ENCODE results near the gene B4GALT1. TPM values are rescaled to one million over a fixed set of nuclear protein-coding genes. Genes with fewer than 3 reads are reported as not detected.
A peak's percentile ranks its signal among the peaks of the same experiment; 100 is the strongest.
"Not testable (repeated sequence)": the region's sequence is repeated elsewhere in the genome, so short reads cannot be mapped to it uniquely, and the experiment has no call there.

Gene B4GALT1
- total RNA-seq, 4 donors from 2014 or later, result 45.1 to 68.7 (median 53.5) TPM

DNA sequence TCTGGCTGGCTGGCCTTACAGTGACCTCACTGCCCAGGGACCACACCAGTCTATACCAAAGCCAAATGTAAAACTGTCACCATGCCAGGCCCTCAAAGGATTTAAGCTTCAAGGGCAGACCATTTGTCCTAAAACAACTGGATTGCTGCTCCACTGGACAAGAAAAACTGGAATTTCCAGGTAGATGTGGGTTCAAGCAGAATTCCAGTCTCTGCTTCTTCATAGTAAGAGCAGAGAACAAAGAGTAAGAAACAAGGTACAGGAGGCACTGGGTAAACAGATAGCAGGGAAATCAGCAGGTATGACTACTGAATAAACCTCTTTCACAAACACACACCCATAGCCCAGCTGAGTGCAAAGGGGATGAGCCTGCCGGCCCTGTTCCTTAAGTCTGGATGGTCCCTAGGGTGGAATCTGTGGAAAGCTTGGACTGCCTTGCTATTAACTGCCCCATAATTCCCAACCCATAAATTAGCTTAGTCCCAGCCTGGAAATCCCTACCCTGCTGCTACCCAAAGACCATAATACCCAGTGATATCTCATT is 5.5 kb downstream of the B4GALT1 start:
- 31% methylated on average over 1 of the region's 1 CpG for WGBS
- TF ChIP-seq, protein P1, sequence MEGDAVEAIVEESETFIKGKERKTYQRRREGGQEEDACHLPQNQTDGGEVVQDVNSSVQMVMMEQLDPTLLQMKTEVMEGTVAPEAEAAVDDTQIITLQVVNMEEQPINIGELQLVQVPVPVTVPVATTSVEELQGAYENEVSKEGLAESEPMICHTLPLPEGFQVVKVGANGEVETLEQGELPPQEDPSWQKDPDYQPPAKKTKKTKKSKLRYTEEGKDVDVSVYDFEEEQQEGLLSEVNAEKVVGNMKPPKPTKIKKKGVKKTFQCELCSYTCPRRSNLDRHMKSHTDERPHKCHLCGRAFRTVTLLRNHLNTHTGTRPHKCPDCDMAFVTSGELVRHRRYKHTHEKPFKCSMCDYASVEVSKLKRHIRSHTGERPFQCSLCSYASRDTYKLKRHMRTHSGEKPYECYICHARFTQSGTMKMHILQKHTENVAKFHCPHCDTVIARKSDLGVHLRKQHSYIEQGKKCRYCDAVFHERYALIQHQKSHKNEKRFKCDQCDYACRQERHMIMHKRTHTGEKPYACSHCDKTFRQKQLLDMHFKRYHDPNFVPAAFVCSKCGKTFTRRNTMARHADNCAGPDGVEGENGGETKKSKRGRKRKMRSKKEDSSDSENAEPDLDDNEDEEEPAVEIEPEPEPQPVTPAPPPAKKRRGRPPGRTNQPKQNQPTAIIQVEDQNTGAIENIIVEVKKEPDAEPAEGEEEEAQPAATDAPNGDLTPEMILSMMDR (IDR thresholded peaks at IDR 0.05), result no peak
- TF ChIP-seq POLR2A (IDR thresholded peaks at IDR 0.05) (no peak), EP300 (IDR thresholded peaks at IDR 0.05) (no peak), POLR2AphosphoS5 (IDR thresholded peaks at IDR 0.05) (no peak)
- DNase-seq (ENCODE audit: low spot score in 2 of 2), result no peak
- H3K9me3 ChIP-seq, result no peaks in the 10 kb centered on the region
- H3K4me3 ChIP-seq, result peak overlapping the region; percentile 87
- H3K36me3 ChIP-seq, result no peaks in the 10 kb centered on the region
- H3K4me1 ChIP-seq, result peaks cover 93% of the 10 kb centered on the region
- peak overlapping the region; percentile 97 for H3K27ac ChIP-seq
- no peaks in the 10 kb centered on the region for H3K27me3 ChIP-seq

DNA sequence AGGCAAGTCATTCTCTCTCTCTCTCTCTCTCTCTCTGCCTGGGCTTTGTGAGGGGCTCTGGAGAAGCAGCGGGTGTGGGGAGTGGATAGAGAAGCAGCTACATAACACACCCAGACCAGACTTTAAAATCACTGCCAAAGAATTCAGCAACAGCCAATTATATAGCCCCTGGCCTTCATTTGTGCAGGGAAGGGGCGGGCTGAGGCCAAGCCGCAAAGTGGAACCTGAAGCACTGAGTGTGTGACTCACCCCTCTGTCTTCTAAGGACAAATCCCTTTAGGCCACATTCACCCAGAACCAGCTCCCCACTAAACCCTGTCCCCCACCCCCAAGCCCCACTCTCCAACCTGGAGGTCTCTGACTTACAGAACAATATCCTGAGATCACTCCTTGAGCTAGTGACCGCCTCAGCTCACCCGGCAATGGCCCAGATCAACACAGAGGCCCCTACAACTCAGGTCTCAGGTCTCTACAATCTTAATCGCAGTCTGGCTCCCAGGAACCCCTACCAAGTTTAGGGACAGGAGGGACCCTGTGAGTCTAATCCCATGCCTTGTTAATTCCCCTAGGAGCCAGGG is 6.0 kb downstream of the B4GALT1 start:
- H3K4me3 ChIP-seq, result peak overlapping the region; percentile 87
- peaks cover 98% of the 10 kb centered on the region for H3K4me1 ChIP-seq
- no peaks in the 10 kb centered on the region for H3K27me3 ChIP-seq
- H3K27ac ChIP-seq, result peak overlapping the region; percentile 97
- DNase-seq (ENCODE audit: low spot score in 2 of 2), result peak; percentile 82
- no peaks in the 10 kb centered on the region for H3K9me3 ChIP-seq
- no peaks in the 10 kb centered on the region for H3K36me3 ChIP-seq
- WGBS, result 23% methylated on average over 6 of the region's 6 CpGs
- TF ChIP-seq POLR2AphosphoS5 (IDR thresholded peaks at IDR 0.05), result peak in 1 of 3 donors; percentile 25
- no peak for TF ChIP-seq EP300 (IDR thresholded peaks at IDR 0.05)
- TF ChIP-seq, protein P1 (IDR thresholded peaks at IDR 0.05), result no peak

DNA sequence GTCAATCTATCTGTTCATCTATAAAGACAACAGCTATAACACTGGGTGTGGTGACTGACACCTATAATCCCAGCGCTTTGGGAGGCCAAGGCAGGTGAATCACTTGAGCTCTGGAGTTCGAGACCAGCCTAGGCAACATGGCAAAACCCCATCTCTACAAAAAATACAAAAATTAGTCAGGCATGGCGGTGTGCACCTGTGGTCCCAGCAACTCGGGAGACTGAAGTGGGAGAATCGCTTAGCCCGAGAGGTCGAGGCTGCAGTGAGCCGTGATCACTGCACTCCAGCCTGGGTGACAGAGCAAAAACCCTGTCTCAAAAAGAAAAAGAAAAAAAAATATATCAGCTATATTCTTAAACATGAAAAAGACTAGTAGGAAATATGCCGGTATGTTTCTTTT is 6.7 kb downstream of the B4GALT1 start:
- DNase-seq (ENCODE audit: low spot score in 2 of 2); H3K4me3 ChIP-seq; H3K9me3 ChIP-seq; H3K27me3 ChIP-seq; H3K36me3 ChIP-seq: not testable (repeated sequence)
- Histone ChIP-seq H3K27ac (peak overlapping the region; percentile 97), H3K4me1 (peaks cover 99% of the 10 kb centered on the region)
- WGBS, result 78% methylated on average over 9 of the region's 9 CpGs

DNA sequence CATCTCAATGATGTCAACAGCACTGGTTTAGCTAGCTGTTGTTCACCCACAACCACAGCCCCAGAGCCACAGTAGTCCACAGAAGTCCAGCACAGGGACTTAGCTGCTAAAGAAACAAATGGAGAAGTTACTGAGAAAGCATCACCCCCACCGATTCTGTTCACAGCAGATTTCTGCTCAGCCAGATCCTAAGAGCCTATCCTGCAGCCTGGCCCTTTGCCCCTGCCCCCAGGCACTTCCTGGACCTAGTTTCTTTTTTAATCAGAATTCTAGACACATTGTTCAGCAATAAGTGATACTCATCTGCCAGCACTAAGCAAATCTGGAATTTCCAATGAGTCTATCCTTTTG is 7.4 kb downstream of the B4GALT1 start:
- H3K4me3 ChIP-seq, result peak overlapping the region; percentile 6
- H3K27ac ChIP-seq, result peak overlapping the region; percentile 97

DNA sequence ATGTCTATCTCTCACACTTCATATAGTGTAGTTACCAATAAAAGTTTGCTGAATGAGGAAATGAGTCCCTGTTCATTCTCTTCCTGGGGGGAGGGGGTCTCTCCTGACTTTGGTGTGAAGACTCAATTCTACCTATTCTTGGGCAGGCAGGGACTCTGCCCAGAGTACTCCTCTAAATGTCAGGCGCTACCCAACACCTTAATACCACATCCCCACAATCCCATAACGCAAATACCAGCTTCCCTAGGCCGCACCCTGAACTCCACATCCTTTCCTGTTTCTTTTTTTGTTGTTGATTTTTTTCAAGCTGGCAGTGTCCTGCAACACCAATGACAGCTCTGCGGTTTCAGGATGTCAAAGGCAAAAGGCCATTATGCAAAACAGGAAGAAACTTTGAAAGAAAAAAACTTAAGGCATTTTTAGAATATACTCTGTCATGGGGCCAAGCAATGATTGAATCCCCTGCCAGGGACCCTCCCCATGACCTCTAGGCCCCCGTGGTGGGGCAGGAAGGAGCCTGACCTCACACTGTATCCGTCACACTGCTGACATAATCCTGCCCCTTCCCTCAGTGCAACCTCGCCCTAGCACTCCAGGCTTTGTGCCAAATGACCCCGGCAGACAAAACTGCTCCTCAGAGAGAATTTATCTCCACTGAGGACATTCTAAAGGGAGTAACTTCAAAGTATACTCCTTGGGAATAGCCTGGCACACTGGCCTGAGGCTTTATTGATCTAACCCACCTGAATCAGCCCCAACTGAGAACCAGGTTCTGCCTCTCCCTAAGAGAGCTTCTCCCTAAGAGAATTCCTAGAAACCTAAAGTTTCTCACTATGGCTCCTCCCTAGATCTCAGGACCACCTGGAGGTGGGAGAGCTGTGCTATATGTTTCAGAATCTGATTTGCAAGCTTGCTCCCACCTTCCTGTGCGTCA is 8.0 kb downstream of the B4GALT1 start:
- no peaks in the 10 kb centered on the region for H3K36me3 ChIP-seq
- WGBS, result 24% methylated on average over 9 of the region's 9 CpGs
- no peaks in the 10 kb centered on the region for H3K9me3 ChIP-seq
- no peak for TF ChIP-seq EP300 (IDR thresholded peaks at IDR 0.05)
- no peak for TF ChIP-seq POLR2A (IDR thresholded peaks at IDR 0.05)
- TF ChIP-seq, protein P1 (IDR thresholded peaks at IDR 0.05), result no peak
- H3K4me1 ChIP-seq, result peaks cover 98% of the 10 kb centered on the region
- DNase-seq (ENCODE audit: low spot score in 2 of 2), result peak; percentile 86 to 89
- peak overlapping the region; percentile 6 for H3K4me3 ChIP-seq
- no peaks in the 10 kb centered on the region for H3K27me3 ChIP-seq
- H3K27ac ChIP-seq, result peak overlapping the region; percentile 97

More for the DNA sequence above, 7.4 kb downstream of the B4GALT1 start:
- Histone ChIP-seq H3K4me1 (peaks cover 100% of the 10 kb centered on the region), H3K9me3 (no peaks in the 10 kb centered on the region), H3K27me3 (no peaks in the 10 kb centered on the region), H3K36me3 (no peaks in the 10 kb centered on the region)
- no peak for DNase-seq (ENCODE audit: low spot score in 2 of 2)
- no peak for TF ChIP-seq EP300 (IDR thresholded peaks at IDR 0.05)
- TF ChIP-seq POLR2A (IDR thresholded peaks at IDR 0.05), result peak in 1 of 2 donors; percentile 27
- WGBS, result 0% methylated on average over 1 of the region's 1 CpG
